HG03108 (cell line): ENCODE data around the gene TBX20.

Experiments used
- ATAC-seq: cut with Tn5 transposase; IDR thresholded peaks from one replicate; pipeline ENCODE4 v1.9.1; 2021; ENCODE audit warnings: moderate library complexity; ENCODE audit not compliant: unreplicated experiment

Gene TBX20, protein sequence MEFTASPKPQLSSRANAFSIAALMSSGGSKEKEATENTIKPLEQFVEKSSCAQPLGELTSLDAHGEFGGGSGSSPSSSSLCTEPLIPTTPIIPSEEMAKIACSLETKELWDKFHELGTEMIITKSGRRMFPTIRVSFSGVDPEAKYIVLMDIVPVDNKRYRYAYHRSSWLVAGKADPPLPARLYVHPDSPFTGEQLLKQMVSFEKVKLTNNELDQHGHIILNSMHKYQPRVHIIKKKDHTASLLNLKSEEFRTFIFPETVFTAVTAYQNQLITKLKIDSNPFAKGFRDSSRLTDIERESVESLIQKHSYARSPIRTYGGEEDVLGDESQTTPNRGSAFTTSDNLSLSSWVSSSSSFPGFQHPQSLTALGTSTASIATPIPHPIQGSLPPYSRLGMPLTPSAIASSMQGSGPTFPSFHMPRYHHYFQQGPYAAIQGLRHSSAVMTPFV

GRCh38 chr7:35253710-35254495 lies at the start of gene TBX20:
Gene TBX20, minus strand, starts transcription at chr7:35254100. Its CDS starts 480 bp downstream, at chr7:35253620.
- no peak for ATAC-seq

GRCh38 chr7:35289376-35289775 lies 35.5 kb upstream of the TBX20 start:
- no peak for ATAC-seq

DNA sequence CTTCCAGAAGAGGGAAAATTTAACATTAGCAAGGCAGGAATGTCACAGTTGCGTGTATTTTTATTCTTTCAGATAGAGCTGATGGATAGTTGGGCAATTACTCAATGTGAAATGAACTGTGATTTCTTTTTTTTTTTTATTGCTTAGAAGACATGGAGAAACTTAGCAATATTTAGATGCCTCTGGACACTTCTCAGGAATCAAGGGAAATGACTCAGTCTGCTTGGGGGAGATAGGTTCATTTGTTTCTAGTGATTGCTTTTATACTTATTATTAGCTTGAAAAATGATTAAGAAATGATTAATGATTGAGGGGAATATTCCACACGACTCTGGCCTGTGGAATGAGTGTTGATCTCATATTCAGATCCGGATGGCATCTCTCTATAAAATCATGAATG lies 33.1 kb upstream of the TBX20 start:
- ATAC-seq = no peak

DNA sequence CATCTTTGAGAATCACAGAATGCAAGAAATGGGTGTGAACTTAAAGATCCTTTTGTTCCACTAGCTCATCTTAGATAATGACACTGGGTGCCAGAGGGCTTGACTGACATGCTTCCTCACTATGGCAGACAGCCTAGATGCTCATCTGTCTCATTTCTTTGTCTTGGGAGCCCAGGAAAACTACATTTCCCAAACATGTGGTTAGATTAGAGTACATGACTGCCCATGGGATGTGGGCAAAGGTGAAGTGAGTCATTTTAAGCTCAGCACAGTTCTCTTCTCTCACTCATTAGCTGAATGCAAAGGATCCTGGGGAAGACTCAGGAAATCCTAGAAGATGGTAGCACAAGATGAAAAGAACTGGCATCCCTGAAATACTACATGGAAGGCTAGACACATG lies 32.5 kb upstream of the TBX20 start:
- ATAC-seq = no peak

- ATAC-seq = no peak
Observed at GRCh38 chr7:35285799-35286198, 31.9 kb upstream of the TBX20 start.

- ATAC-seq = no peak
Observed at GRCh38 chr7:35280902-35281301, 27.0 kb upstream of the TBX20 start.

GRCh38 chr7:35277359-35277758 lies 23.5 kb upstream of the TBX20 start:
- no peak for ATAC-seq

DNA sequence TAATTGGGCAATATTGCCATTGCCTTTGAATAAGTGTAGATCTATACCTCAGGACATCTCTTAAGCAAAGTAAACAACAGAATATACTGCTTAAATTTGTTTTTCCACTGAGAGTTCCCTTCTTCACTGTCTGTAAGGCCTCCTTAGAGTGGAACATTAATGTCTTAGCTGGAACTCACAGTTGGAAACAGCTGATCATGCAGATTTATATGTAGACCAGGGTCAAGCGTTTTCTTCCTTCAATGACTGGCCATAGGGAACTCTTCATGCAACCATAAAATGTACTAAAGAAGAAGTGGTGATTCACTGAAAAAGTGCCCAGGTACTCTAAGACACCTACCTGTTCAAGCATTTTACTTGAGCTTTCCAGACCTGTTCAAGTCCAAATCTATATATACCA lies 18.3 kb upstream of the TBX20 start:
- ATAC-seq = no peak

DNA sequence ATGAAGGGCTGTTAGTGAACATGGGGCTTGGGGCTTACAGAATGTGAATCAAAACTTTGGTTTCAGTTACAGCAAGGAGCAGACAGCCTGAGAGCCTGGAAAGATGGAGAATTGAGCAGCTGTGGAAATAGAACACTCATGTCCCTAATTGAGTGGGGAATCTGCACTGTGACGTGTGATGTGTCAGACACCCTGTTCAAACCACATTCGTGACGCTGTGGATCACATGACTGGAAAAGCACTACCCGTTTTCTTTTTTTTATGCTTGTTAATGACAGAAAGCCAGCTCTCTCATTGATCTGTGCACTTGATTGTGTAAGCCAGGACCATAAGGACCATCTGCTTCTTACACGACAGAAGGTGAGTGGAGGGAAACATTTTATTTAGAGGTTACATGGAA lies 15.1 kb upstream of the TBX20 start:
- no peak for ATAC-seq

DNA sequence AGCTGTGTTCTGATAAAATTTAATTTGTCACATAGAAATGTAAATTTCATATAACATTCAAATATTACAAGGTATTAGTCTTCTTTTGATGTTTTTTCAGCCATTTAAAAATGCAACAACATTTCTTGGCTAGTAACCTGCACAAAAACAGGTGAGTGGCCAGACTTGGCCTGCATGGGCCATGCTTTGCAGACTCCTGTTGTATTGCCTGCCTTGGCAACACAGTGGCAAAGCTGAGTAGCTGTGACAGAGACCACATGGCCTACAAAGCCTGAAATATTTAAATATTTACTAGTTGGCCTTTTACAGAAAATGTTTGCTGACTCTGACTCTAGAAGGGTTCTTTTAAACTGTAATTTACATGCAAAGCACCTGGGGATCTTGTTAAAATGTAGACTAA lies 13.5 kb upstream of the TBX20 start:
- ATAC-seq = no peak

- no peak for ATAC-seq
Observed at GRCh38 chr7:35263396-35263795, 9.5 kb upstream of the TBX20 start.

- ATAC-seq = no peak
Observed at GRCh38 chr7:35261476-35262285, 7.8 kb upstream of the TBX20 start.

DNA sequence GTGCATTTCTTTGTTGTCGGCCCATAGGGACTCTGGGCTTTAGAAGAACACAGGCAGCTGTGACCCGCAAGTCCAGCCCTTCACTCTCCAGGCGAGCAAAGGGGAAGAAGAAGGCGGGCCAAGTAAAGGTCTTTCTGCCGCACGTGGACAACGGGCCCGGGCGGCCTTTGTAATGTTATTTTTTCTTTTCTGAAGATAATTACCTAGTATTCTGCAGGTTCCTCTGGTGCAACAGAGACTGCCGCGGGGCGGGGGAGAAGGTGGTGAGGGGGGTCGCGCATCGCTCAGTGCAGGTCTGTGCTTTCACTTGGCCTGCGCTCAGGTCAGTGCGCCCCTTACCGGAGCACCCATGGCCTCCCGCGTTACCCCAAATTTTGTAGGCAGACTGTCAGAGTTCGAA lies 7.1 kb upstream of the TBX20 start:
- ATAC-seq = no peak

- no peak for ATAC-seq
Observed at GRCh38 chr7:35260246-35260645, 6.3 kb upstream of the TBX20 start.

DNA sequence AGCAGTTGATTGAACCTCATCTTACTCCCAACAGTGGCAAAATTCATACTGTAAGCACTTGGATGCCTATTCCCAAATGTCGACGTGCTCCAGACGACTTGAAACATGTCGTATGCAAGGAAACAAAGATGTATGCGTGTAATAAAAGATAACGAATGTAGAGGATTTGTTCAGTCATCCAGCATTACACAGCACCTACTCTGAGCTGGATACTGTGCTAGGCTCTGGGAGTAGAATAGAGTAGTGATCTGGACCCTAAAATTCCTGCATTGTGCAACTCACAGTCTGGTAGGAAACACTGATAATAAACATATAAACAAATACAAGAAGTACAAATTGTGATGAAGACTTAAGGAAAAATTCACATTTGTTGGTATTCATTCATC lies 5.6 kb upstream of the TBX20 start:
- ATAC-seq = no peak

DNA sequence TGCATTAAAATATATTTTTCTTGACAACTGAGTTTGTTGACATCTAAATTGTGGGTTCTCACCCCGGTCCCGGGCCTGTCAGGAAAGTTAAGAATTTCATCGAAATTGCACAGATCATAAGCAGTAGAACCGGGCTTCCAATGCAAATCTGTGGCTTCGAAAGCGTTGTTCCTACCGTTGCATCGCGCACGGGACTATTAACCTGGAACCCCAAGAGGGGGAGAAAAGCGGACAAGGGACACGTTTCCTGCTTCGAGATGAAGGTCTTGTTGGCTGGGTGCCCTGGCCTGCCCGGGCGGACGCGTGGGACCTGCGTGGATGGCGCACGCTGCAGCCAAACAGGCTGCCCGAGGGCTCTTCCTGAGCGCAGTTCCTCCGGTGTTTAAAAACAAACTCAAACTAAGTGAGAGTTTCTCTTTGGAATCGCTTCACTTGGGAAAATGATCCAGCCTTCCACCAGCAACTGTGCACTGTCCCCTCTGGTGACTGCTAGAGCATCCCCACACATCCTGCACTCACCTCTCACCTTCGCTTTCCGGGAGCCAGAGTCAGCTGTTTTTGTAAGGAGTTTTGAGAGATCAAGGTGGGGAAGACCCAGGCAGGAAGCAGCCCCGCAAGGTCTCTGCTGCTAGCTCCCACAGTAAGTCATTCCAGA lies 5.1 kb upstream of the TBX20 start:
- ATAC-seq = no peak

- no peak for ATAC-seq
Observed at GRCh38 chr7:35258125-35258867, 4.4 kb upstream of the TBX20 start.

- ATAC-seq = no peak
Observed at GRCh38 chr7:35257251-35258124, 3.6 kb upstream of the TBX20 start.
